Panc1 (cell line): Measurements from ENCODE around the gene C1orf167. TPM values are rescaled to one million over a fixed set of nuclear protein-coding genes. Genes with fewer than 3 reads are reported as not detected.

Experiments used
- ATAC-seq: fragments of 200-7000 bp; cut with Tn5 transposase; 2 replicates; pipeline ENCODE4 v1.9.1; 2020; ENCODE audit warnings: mild to moderate bottlenecking, moderate library complexity
- BruUV-seq: library from RNA; stranded (reverse); fragments of 400-500 nt; replicated peaks from 2 replicates; lab custom pipeline; 2021; lab: Mats Ljungman, UMichigan
- CTCF ChIA-PET: fragments of 300-600 bp; sonication (Branson Sonifier 250); formaldehyde crosslinking; loops from one replicate; lab custom pipeline; 2022; ENCODE audit warnings: antibody characterized with exemption; lab: Charles Lee
- POLR2A ChIA-PET: fragments of 300-600 bp; sonication (Branson Sonifier 250); formaldehyde crosslinking; loops from one replicate; lab custom pipeline; 2022; ENCODE audit warnings: antibody characterized with exemption; lab: Charles Lee
- DNase-seq: peaks from one replicate; pipeline ENCODE4 v3.0.0-alpha.2; 2010; ENCODE audit warnings: low read depth, low spot score
- H3K27ac ChIP-seq: 2 replicates; pipeline ENCODE4 v1.5.1; 2011; ENCODE audit warnings: mild to moderate bottlenecking, low read length, inconsistent platforms
- H3K27me3 ChIP-seq: fragments of 200-500 bp; sonication (Bioruptor generic); 2 replicates; pipeline ENCODE4 v1.6.0; 2014; ENCODE audit warnings: low read length, inconsistent platforms; ENCODE audit not compliant: control insufficient read depth, insufficient read depth
- H3K36me3 ChIP-seq: fragments of 200-500 bp; sonication (Bioruptor generic); 2 replicates; pipeline ENCODE4 v1.5.1; 2014; ENCODE audit warnings: inconsistent platforms, mild to moderate bottlenecking, low read length, moderate library complexity; ENCODE audit not compliant: control insufficient read depth, insufficient read depth
- H3K4me1 ChIP-seq: 2 replicates; pipeline ENCODE4 v1.5.1; 2011; ENCODE audit warnings: inconsistent platforms, mild to moderate bottlenecking, low read length, moderate library complexity; ENCODE audit not compliant: control insufficient read depth, insufficient read depth
- H3K4me3 ChIP-seq, 2 experiments: 2 replicates each; pipeline ENCODE4 v1.5.1; 2011 to 2012; ENCODE audit warnings: low read depth in 2 of 2, low read length in 2 of 2, mild to moderate bottlenecking in 2 of 2, inconsistent platforms in 1 of 2, moderate library complexity in 1 of 2
- H3K9me3 ChIP-seq: fragments of 200-500 bp; sonication (Bioruptor generic); 2 replicates; pipeline ENCODE4 v1.5.1; 2014; ENCODE audit warnings: low read depth, mild to moderate bottlenecking, inconsistent platforms, low read length, moderate library complexity; ENCODE audit not compliant: control insufficient read depth, insufficient read depth
- CTCF ChIP-seq: fragments of 450-650 bp; IDR thresholded peaks from 2 replicates; pipeline ENCODE4 v1.5.1; 2017; ENCODE audit warnings: mild to moderate bottlenecking
- POLR2AphosphoS5 ChIP-seq: IDR thresholded peaks from 2 replicates; pipeline ENCODE4 v1.6.1; 2012; ENCODE audit warnings: mild to moderate bottlenecking, low read depth, low read length, moderate library complexity
- REST ChIP-seq, 2 experiments: IDR thresholded peaks; 2 replicates each; pipeline ENCODE4 v1.6.1; 2011 to 2012; ENCODE audit warnings: low read depth in 2 of 2, control low read depth in 1 of 2, low read length in 1 of 2, mild to moderate bottlenecking in 1 of 2, moderate library complexity in 1 of 2; ENCODE audit not compliant: insufficient read depth in 1 of 2
- SIN3A ChIP-seq: IDR thresholded peaks from 2 replicates; pipeline ENCODE4 v1.6.1; 2012; ENCODE audit warnings: low read depth, mild to moderate bottlenecking, low read length, moderate library complexity, borderline replicate concordance; ENCODE audit not compliant: insufficient read depth
- TCF7L2 ChIP-seq: IDR thresholded peaks from 2 replicates; pipeline ENCODE4 v1.6.1; 2011; ENCODE audit warnings: mild to moderate bottlenecking, low read depth, low read length, inconsistent platforms
- in situ Hi-C: cut with HindIII; loops from 2 replicates; pipeline ENCODE4 v1.10.0; 2016; ENCODE audit warnings: low sequenced_read_pairs, low pct_unique_long_range_greater_than_20kb
- intact Hi-C: fragments of 100-400 bp; cut with micrococcal nuclease; formaldehyde crosslinking; loops from one replicate; pipeline ENCODE4 v1.10.0; 2022; ENCODE audit not compliant: unreplicated experiment
- total RNA-seq: library from RNA; stranded (reverse); gene quantifications from one replicate; pipeline ENCODE4 v1.2.1, GENCODE V29; 2021; ENCODE audit not compliant: unreplicated experiment

C1orf167 gene
- total RNA-seq, 1 experiment from 2014 or later, result not detected

GRCh38 chr1:11780380-11781147, 18.6 kb downstream of the C1orf167 start:
- BruUV-seq, result no TSS peak
- ATAC-seq, result no peak
- DNase-seq, result no peak
- Histone ChIP-seq H3K4me3 (no peak overlapping the region), H3K27me3 (no peaks in the 10 kb centered on the region), H3K36me3 (no peaks in the 10 kb centered on the region), H3K27ac (no peak overlapping the region), H3K9me3 (no peaks in the 10 kb centered on the region), H3K4me1 (no peaks in the 10 kb centered on the region; the same call in 1 of the 2 replicates)
- POLR2A ChIA-PET, result no interaction called here
- TF ChIP-seq TCF7L2, result no peak
- TF ChIP-seq POLR2AphosphoS5, result no peak
- TF ChIP-seq SIN3A, result no peak
- no peak for TF ChIP-seq REST (IDR thresholded peaks at IDR 0.05; ENCODE audit: insufficient read depth in 1 of 2, low read depth in 2 of 2, low read length in 1 of 2)
- TF ChIP-seq CTCF, result no peak
- intact Hi-C loops (no loop called here), in situ Hi-C loops (no loop called here)
- CTCF ChIA-PET, result no interaction called here

- POLR2A ChIA-PET, result no interaction called here
- Histone ChIP-seq H3K27ac (no peak overlapping the region), H3K9me3 (no peaks in the 10 kb centered on the region), H3K36me3 (no peaks in the 10 kb centered on the region), H3K27me3 (no peaks in the 10 kb centered on the region), H3K4me1 (no peaks in the 10 kb centered on the region; the same call in 1 of the 2 replicates), H3K4me3 (no peak overlapping the region)
- BruUV-seq, result no TSS peak
- no peak for DNase-seq
- CTCF ChIA-PET, result interaction anchor here (0.6 kb wide), 1 partner anchor 181 kb away, joined by 3 read pairs; no protein-coding TSS in a partner anchor
- no peak for TF ChIP-seq CTCF
- TF ChIP-seq TCF7L2, result no peak
- TF ChIP-seq SIN3A, result no peak
- ATAC-seq, result no peak
- in situ Hi-C loops, result no loop called here
- intact Hi-C loops, result no loop called here
These were observed 19.3 kb downstream of the C1orf167 start for GRCh38 chr1:11781297-11781696.
